ENCODE measurements around the gene CELSR1. TPM values are rescaled to one million over a fixed set of nuclear protein-coding genes. Genes with fewer than 3 reads are reported as not detected.
A peak's percentile ranks its signal among the peaks of the same experiment; 100 is the strongest.

The CELSR1 gene
- polyA plus RNA-seq, 4 donors = 0.27 to 3.0 (median 1.9) TPM; not detected in 1

DNA sequence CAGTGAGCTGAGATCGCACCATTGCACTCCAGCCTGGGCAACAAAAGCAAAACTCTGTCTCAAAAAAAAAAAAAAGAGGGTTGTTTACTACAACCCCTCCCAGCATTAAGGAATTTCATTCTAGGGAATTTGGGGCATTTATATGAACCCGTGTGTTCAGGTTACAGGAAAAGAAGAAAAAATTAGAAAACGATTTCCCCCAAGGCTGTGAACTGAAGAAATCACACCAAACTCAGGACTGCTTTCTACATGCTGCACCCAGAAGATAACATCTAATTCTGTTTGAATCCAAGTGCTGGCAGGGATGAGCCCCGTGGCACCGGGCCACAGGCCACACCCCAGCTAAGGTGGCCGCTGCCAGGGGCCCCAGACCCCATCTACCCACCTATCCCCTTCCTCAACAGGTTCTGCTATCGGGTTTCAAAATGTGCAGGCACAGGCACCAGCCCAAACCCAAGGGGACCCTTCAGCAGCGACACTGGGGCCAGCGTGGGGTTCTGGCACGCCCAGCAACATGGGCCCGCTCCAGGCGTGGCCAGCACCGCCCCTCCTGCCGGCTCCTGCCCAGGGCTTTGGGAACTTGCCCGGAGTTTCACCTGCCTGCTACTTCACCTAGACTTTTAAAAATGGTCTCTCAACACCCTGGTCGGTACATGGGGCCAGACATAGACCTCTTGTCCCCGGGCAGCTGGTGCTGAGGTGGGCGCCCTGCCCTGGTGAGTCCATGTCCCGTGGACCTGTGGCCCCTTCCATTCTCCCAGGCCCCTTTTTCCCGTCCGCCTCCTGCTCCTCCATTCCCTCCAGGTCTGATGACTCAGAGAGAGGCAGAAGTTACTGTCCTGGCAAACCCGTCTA lies 11.8 kb downstream of the CELSR1 start:
- Histone ChIP-seq H3K9me3 (ENCODE audit: control insufficient read depth in 2 of 2, insufficient read depth in 1 of 2, low read depth in 1 of 2, low read length in 1 of 2) (no peaks in the 10 kb centered on the region), H3K4me1 (ENCODE audit: control insufficient read depth in 3 of 3, insufficient read depth in 2 of 3, low read depth in 1 of 3, low read length in 2 of 3) (peaks cover 0 to 20% (median 0%) of the 10 kb centered on the region in 3 donors), H3K4me3 (ENCODE audit: low read depth in 1 of 3, low read length in 3 of 3) (no peak overlapping the region), H3K27me3 (ENCODE audit: control insufficient read depth in 3 of 3, insufficient read depth in 3 of 3, low read length in 3 of 3) (peaks cover 2 to 24% (median 4%) of the 10 kb centered on the region in 3 donors), H3K27ac (ENCODE audit: low read depth in 1 of 3, low read length in 2 of 3) (no peak overlapping the region), H3K36me3 (ENCODE audit: control insufficient read depth in 3 of 3, insufficient read depth in 2 of 3, low read depth in 1 of 3, low read length in 3 of 3) (peaks cover 0 to 3% (median 0%) of the 10 kb centered on the region in 3 donors)
- DNase-seq (no peak), FAIRE-seq (no peak)
- 14 to 70% (median 36%) methylated on average over 22 of the region's 22 CpGs for WGBS, 3 donors

DNA sequence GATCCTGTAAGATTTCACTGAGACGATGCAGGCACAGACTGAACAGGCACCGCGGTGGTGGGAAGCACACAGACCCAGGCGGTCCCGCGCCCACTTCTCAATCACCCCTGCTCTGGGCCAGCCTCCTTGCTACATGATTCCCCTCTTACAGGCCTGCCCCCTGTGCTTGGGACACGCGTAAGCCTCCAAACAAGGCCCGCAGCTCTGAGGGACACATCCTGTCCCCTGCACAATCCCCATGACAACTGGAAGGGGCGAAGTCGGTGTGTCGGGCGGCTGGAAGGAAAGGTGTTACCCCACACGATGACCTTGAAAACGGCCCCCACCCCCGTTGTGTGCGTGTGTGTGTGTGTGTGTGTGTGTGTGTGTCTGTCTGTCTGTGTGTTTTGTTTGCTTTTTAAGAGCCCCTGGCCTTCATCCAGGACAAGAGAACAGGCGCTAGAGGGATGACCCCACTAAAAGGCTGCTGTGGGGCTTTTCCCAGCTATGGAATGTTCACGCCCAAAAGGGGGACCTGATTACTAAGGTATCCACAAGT lies 13.1 kb downstream of the CELSR1 start:
- Histone ChIP-seq H3K36me3 (ENCODE audit: control insufficient read depth in 3 of 3, insufficient read depth in 2 of 3, low read depth in 1 of 3, low read length in 3 of 3) (no peaks in the 10 kb centered on the region), H3K9me3 (ENCODE audit: control insufficient read depth in 2 of 2, insufficient read depth in 1 of 2, low read depth in 1 of 2, low read length in 1 of 2) (no peaks in the 10 kb centered on the region), H3K27ac (ENCODE audit: low read depth in 1 of 3, low read length in 2 of 3) (no peak overlapping the region), H3K27me3 (ENCODE audit: control insufficient read depth in 3 of 3, insufficient read depth in 3 of 3, low read length in 3 of 3) (peaks cover 2 to 26% (median 4%) of the 10 kb centered on the region in 3 donors), H3K4me3 (ENCODE audit: low read depth in 1 of 3, low read length in 3 of 3) (no peak overlapping the region), H3K4me1 (ENCODE audit: control insufficient read depth in 3 of 3, insufficient read depth in 2 of 3, low read depth in 1 of 3, low read length in 2 of 3) (peaks cover 0 to 20% (median 0%) of the 10 kb centered on the region in 3 donors)
- DNase-seq (no peak), FAIRE-seq (no peak)
- 32 to 58% (median 36%) methylated on average over 19 of the region's 19 CpGs for WGBS, 3 donors

DNA sequence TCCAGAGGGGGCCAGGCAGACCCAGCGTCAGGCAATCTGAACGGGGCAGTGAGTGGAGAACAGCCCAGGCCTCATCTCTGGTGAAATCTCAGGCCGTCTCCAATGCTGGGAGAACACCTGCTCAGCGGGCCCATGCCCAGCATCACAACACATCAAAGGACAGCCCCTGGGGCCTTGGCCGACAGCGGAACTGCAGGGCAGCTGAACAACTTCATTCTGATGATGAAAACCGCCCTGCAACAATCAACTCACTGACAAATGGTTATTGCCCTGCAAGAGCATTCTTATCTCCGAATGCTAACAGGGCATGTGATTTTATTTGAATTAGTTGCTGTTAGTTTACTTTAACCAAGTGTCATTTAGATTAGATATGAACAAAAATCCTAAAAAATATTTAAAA lies 14.6 kb downstream of the CELSR1 start:
- FAIRE-seq (no peak), DNase-seq (peak; percentile 33 to 75)
- Histone ChIP-seq H3K27me3 (ENCODE audit: control insufficient read depth in 3 of 3, insufficient read depth in 3 of 3, low read length in 3 of 3) (peaks cover 2 to 26% (median 4%) of the 10 kb centered on the region in 3 donors), H3K36me3 (ENCODE audit: control insufficient read depth in 3 of 3, insufficient read depth in 2 of 3, low read depth in 1 of 3, low read length in 3 of 3) (peaks cover 0 to 5% (median 0%) of the 10 kb centered on the region in 3 donors), H3K27ac (ENCODE audit: low read depth in 1 of 3, low read length in 2 of 3) (no peak overlapping the region), H3K4me3 (ENCODE audit: low read depth in 1 of 3, low read length in 3 of 3) (no peak overlapping the region), H3K9me3 (ENCODE audit: control insufficient read depth in 2 of 2, insufficient read depth in 1 of 2, low read depth in 1 of 2, low read length in 1 of 2) (no peaks in the 10 kb centered on the region), H3K4me1 (ENCODE audit: control insufficient read depth in 3 of 3, insufficient read depth in 2 of 3, low read depth in 1 of 3, low read length in 2 of 3) (peaks cover 0 to 17% (median 0%) of the 10 kb centered on the region in 3 donors)
- 9 to 56% (median 20%) methylated on average over 8 of the region's 8 CpGs for WGBS, 3 donors

DNA sequence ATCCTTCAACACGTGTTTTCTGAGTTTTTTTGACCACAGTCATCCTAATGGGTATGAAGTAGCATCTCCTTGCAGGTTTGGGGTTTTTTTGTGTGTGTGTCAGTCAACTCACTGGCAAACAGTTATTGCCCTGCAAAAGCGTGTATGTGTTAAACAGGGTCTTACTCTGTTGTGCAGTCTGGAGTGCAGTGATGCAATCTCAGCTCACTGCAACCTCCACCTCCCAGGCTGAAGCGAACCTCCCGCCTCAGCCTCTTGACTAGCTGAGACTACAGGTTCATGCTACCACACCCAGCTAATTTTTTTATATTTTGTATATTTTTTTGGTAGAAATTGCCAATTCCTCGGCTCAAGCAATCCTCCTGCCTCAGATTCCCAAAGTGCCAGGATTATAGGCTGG lies 15.4 kb downstream of the CELSR1 start:
- no peak for FAIRE-seq
- Histone ChIP-seq H3K27me3 (ENCODE audit: control insufficient read depth in 3 of 3, insufficient read depth in 3 of 3, low read length in 3 of 3) (peaks cover 2 to 26% (median 4%) of the 10 kb centered on the region in 3 donors), H3K9me3 (ENCODE audit: control insufficient read depth in 2 of 2, insufficient read depth in 1 of 2, low read depth in 1 of 2, low read length in 1 of 2) (no peaks in the 10 kb centered on the region), H3K27ac (ENCODE audit: low read depth in 1 of 3, low read length in 2 of 3) (no peak overlapping the region), H3K4me1 (ENCODE audit: control insufficient read depth in 3 of 3, insufficient read depth in 2 of 3, low read depth in 1 of 3, low read length in 2 of 3) (peaks cover 0 to 12% (median 0%) of the 10 kb centered on the region in 3 donors), H3K4me3 (ENCODE audit: low read depth in 1 of 3, low read length in 3 of 3) (no peak overlapping the region), H3K36me3 (ENCODE audit: control insufficient read depth in 3 of 3, insufficient read depth in 2 of 3, low read depth in 1 of 3, low read length in 3 of 3) (peaks cover 0 to 10% (median 0%) of the 10 kb centered on the region in 3 donors)
- WGBS, 3 donors = 86 to 87% (median 86%) methylated on average over 5 of the region's 5 CpGs
- no peak for DNase-seq

DNA sequence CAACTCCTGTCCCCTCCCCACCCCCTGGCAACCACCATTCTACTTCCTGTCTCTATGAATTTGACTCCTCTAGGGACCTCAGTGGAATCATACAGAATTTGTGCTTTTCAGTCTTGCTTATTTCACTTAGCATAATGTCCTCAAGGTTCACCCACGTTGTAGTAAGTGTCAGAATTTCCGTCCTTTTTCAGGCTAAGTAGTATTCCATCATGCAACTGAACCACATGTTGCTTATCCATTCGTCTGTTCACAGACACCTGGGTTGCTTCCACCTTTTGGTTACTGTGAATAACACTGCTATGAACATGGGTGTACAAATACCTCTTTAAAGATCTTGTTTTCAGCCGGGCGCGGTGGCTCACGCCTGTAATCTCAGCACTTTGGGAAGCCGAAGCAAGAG lies 16.5 kb downstream of the CELSR1 start:
- Histone ChIP-seq H3K27ac (ENCODE audit: low read depth in 1 of 3, low read length in 2 of 3) (no peak overlapping the region), H3K4me1 (ENCODE audit: control insufficient read depth in 3 of 3, insufficient read depth in 2 of 3, low read depth in 1 of 3, low read length in 2 of 3) (peaks cover 0 to 12% (median 0%) of the 10 kb centered on the region in 3 donors), H3K9me3 (ENCODE audit: control insufficient read depth in 2 of 2, insufficient read depth in 1 of 2, low read depth in 1 of 2, low read length in 1 of 2) (no peaks in the 10 kb centered on the region), H3K36me3 (ENCODE audit: control insufficient read depth in 3 of 3, insufficient read depth in 2 of 3, low read depth in 1 of 3, low read length in 3 of 3) (peaks cover 0 to 11% (median 0%) of the 10 kb centered on the region in 3 donors), H3K4me3 (ENCODE audit: low read depth in 1 of 3, low read length in 3 of 3) (no peak overlapping the region), H3K27me3 (ENCODE audit: control insufficient read depth in 3 of 3, insufficient read depth in 3 of 3, low read length in 3 of 3) (peaks cover 0 to 21% (median 4%) of the 10 kb centered on the region in 3 donors)
- WGBS, 3 donors = 84 to 90% (median 87%) methylated on average over 8 of the region's 8 CpGs
- no peak for DNase-seq
- FAIRE-seq = no peak

DNA sequence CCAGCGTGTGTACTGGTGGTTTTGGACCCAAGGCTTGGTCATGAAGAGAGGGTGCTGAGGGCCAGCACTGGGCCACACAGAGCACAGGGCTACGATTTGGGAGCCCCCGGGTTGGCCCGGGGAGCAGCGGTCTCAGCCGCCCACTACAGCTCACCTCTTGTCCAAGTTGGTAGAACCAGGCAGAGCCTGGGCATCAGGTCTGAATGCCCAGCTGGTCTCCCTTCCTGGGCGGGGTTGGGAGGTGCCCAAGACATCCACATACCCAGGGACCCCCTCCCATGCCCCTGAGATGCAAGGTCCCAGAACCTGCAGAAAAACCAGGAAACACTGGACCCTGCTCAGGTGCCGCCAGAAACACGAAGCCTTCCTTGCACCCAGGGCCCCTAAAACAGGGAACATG lies 18.0 kb downstream of the CELSR1 start:
- Histone ChIP-seq H3K36me3 (ENCODE audit: control insufficient read depth in 3 of 3, insufficient read depth in 2 of 3, low read depth in 1 of 3, low read length in 3 of 3) (peaks cover 0 to 11% (median 0%) of the 10 kb centered on the region in 3 donors), H3K4me1 (ENCODE audit: control insufficient read depth in 3 of 3, insufficient read depth in 2 of 3, low read depth in 1 of 3, low read length in 2 of 3) (peaks cover 0 to 12% (median 0%) of the 10 kb centered on the region in 3 donors), H3K27me3 (ENCODE audit: control insufficient read depth in 3 of 3, insufficient read depth in 3 of 3, low read length in 3 of 3) (peaks cover 0 to 11% (median 0%) of the 10 kb centered on the region in 3 donors), H3K4me3 (ENCODE audit: low read depth in 1 of 3, low read length in 3 of 3) (no peak overlapping the region), H3K9me3 (ENCODE audit: control insufficient read depth in 2 of 2, insufficient read depth in 1 of 2, low read depth in 1 of 2, low read length in 1 of 2) (no peaks in the 10 kb centered on the region), H3K27ac (ENCODE audit: low read depth in 1 of 3, low read length in 2 of 3) (no peak overlapping the region)
- FAIRE-seq = no peak
- 86 to 88% (median 87%) methylated on average over 8 to 9 of the region's 9 CpGs for WGBS, 3 donors
- no peak for DNase-seq

DNA sequence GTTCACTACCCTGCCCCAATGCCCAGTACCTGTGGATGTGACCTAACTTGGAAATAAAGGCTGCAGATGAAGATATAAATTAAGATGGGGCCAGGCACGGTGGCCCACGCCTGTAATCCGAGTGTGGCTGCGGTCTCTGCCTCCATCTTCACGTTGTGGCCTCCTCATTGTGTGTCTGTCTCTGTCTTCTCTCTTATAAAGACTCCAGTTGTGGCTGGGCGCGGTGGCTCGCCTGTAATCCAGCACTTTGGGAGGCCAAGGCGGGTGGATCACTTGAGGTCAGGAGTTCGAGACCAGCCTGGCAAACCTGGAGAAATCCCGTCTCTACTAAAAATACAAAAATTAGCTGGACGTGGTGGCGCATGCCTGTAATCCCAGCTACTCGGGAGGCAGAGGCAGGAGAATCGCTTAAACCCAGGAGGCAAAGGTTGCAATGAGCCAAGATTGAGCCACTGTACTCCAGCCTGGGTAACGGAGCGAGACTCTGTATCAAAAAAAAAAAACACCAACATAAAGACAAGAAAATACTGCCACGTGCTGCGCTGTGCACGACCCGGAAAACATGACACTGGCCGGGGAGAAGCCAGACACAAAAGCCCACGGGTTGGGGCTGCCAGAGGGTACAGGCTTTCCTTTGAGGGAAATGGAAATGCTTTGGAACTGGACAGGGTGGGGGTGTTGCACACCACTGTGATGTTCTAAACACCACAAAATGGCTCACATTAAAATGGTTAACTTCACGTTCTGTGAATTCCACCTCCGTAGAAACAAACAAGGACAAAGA lies 18.7 kb downstream of the CELSR1 start:
- DNase-seq (no peak), FAIRE-seq (no peak)
- WGBS, 3 donors = 87 to 92% (median 89%) methylated on average over 25 of the region's 25 CpGs
- peaks cover 0 to 15% (median 0%) of the 10 kb centered on the region in 3 donors for H3K36me3 ChIP-seq (ENCODE audit: control insufficient read depth in 3 of 3, insufficient read depth in 2 of 3, low read depth in 1 of 3, low read length in 3 of 3)
- H3K4me1 ChIP-seq (ENCODE audit: control insufficient read depth in 3 of 3, insufficient read depth in 2 of 3, low read depth in 1 of 3, low read length in 2 of 3) = peaks cover 0 to 12% (median 0%) of the 10 kb centered on the region in 3 donors
- H3K4me3 ChIP-seq (ENCODE audit: low read depth in 1 of 3, low read length in 3 of 3) = no peak overlapping the region
- no peak overlapping the region for H3K27ac ChIP-seq (ENCODE audit: low read depth in 1 of 3, low read length in 2 of 3)
- H3K9me3 ChIP-seq (ENCODE audit: control insufficient read depth in 2 of 2, insufficient read depth in 1 of 2, low read depth in 1 of 2, low read length in 1 of 2) = no peaks in the 10 kb centered on the region
- peaks cover 0 to 4% (median 0%) of the 10 kb centered on the region in 3 donors for H3K27me3 ChIP-seq (ENCODE audit: control insufficient read depth in 3 of 3, insufficient read depth in 3 of 3, low read length in 3 of 3)

DNA sequence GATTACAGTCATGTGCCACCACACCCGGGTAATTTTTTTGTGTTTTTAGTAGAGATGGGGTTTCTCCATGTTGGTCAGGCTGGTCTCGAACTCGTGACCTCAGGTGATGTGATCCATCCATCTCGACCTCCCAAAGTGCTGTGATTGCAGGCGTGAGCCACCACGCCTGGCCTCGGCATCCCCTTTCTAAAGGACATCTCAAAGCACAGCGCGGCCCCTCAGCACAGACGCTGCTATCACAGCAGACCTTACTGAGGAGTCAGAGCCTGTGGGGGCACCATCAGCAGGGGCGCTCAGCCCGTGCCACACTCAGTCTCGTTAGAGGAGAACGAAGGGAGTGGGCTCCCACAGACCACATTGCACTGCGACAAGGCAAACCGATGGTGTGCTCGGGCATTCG lies 19.4 kb downstream of the CELSR1 start:
- no peak overlapping the region for H3K27ac ChIP-seq (ENCODE audit: low read depth in 1 of 3, low read length in 2 of 3)
- peaks cover 0 to 2% (median 0%) of the 10 kb centered on the region in 3 donors for H3K27me3 ChIP-seq (ENCODE audit: control insufficient read depth in 3 of 3, insufficient read depth in 3 of 3, low read length in 3 of 3)
- DNase-seq (no peak), FAIRE-seq (no peak)
- no peaks in the 10 kb centered on the region for H3K9me3 ChIP-seq (ENCODE audit: control insufficient read depth in 2 of 2, insufficient read depth in 1 of 2, low read depth in 1 of 2, low read length in 1 of 2)
- WGBS, 3 donors = 90 to 94% (median 94%) methylated on average over 18 of the region's 18 CpGs
- peaks cover 0 to 15% (median 0%) of the 10 kb centered on the region in 3 donors for H3K36me3 ChIP-seq (ENCODE audit: control insufficient read depth in 3 of 3, insufficient read depth in 2 of 3, low read depth in 1 of 3, low read length in 3 of 3)
- H3K4me1 ChIP-seq (ENCODE audit: control insufficient read depth in 3 of 3, insufficient read depth in 2 of 3, low read depth in 1 of 3, low read length in 2 of 3) = peaks cover 0 to 5% (median 0%) of the 10 kb centered on the region in 3 donors
- H3K4me3 ChIP-seq (ENCODE audit: low read depth in 1 of 3, low read length in 3 of 3) = no peak overlapping the region

Measured in small intestine (tissue), 7 donors.